ENCODE measurements around the gene CDHR2. TPM values are rescaled to one million over a fixed set of nuclear protein-coding genes. Genes with fewer than 3 reads are reported as not detected.
"Not testable (repeated sequence)": the region's sequence is repeated elsewhere in the genome, so short reads cannot be mapped to it uniquely, and the experiment has no call there.

Gene CDHR2
- total RNA-seq, 1 donor: under 0.01 TPM

DNA sequence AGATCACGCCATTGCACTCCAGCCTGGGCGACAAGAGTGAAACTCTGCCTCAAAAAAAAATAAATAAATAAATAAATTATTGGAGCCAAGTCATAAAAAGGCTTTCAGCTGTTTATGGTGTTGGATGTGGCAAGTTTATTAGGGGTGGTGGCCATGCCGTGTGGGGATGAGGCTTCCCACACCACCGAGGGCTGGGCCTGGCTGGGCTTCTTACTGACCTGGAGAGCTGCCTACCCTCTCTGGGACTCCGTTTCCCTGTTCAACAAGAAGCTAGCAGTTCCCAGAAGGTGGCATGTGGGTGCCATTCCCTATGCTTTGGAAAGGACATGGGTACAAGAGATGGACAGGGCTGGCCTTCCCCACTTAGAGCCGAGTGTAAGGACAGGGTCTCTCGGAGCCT is 38.3 kb downstream of the CDHR2 start:
- no peaks in the 10 kb centered on the region for H3K27me3 ChIP-seq (ENCODE audit: insufficient read depth, low read length)
- H3K4me3 ChIP-seq (ENCODE audit: insufficient read depth, low read length): no peak overlapping the region
- H3K79me2 ChIP-seq (ENCODE audit: insufficient read depth, low read length): no peaks in the 10 kb centered on the region

DNA sequence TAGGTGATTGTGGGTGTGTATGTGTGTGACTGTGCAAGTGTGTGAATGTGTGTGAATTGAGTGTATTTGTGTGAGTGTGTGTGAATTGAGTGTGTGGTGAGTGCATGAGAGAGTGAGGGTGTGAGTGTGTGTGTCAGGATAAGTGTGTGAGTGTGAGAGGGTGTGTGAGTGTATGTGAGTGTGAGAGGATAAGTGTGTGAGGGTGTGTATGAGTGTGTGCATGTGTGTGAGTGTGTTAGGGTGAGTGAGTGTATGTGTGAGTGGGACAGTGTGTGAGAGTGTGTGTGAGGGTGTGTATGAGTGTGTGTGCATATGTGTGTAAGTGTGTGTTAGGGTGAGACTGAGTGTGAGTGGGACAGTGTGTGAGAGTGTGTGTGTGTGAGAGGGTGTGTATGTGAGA is 39.2 kb downstream of the CDHR2 start:
- H2AFZ ChIP-seq (ENCODE audit: low read length): no peak overlapping the region
- no peaks in the 10 kb centered on the region for H3K4me1 ChIP-seq (ENCODE audit: insufficient read depth, low read length)
- no peaks in the 10 kb centered on the region for H3K79me2 ChIP-seq (ENCODE audit: insufficient read depth, low read length)
- no peaks in the 10 kb centered on the region for H3K27me3 ChIP-seq (ENCODE audit: insufficient read depth, low read length)
- H3K4me2 ChIP-seq (ENCODE audit: insufficient read depth, low read length): no peak overlapping the region
- no peaks in the 10 kb centered on the region for H3K9me3 ChIP-seq (ENCODE audit: low read depth, low read length)
- no peaks in the 10 kb centered on the region for H4K20me1 ChIP-seq (ENCODE audit: insufficient read depth, low read length)
- TF ChIP-seq, protein P1, sequence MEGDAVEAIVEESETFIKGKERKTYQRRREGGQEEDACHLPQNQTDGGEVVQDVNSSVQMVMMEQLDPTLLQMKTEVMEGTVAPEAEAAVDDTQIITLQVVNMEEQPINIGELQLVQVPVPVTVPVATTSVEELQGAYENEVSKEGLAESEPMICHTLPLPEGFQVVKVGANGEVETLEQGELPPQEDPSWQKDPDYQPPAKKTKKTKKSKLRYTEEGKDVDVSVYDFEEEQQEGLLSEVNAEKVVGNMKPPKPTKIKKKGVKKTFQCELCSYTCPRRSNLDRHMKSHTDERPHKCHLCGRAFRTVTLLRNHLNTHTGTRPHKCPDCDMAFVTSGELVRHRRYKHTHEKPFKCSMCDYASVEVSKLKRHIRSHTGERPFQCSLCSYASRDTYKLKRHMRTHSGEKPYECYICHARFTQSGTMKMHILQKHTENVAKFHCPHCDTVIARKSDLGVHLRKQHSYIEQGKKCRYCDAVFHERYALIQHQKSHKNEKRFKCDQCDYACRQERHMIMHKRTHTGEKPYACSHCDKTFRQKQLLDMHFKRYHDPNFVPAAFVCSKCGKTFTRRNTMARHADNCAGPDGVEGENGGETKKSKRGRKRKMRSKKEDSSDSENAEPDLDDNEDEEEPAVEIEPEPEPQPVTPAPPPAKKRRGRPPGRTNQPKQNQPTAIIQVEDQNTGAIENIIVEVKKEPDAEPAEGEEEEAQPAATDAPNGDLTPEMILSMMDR (IDR thresholded peaks at IDR 0.05; ENCODE audit: extremely low read depth, low read depth, low read length): no peak
- no peaks in the 10 kb centered on the region for H3K36me3 ChIP-seq (ENCODE audit: insufficient read depth, low read length)
- no peak for DNase-seq (ENCODE audit: insufficient read length, low spot score, missing footprints)
- H3K4me3 ChIP-seq (ENCODE audit: insufficient read depth, low read length): no peak overlapping the region
- H3K27ac ChIP-seq (ENCODE audit: low read depth, low read length): no peak overlapping the region

More for the DNA sequence above, 38.3 kb downstream of the CDHR2 start:
- no peak for DNase-seq (ENCODE audit: insufficient read length, low spot score, missing footprints)
- no peaks in the 10 kb centered on the region for H3K4me1 ChIP-seq (ENCODE audit: insufficient read depth, low read length)
- TF ChIP-seq, protein P1 (IDR thresholded peaks at IDR 0.05; ENCODE audit: extremely low read depth, low read depth, low read length): no peak
- H3K27ac ChIP-seq (ENCODE audit: low read depth, low read length): no peak overlapping the region
- H4K20me1 ChIP-seq (ENCODE audit: insufficient read depth, low read length): no peaks in the 10 kb centered on the region
- no peaks in the 10 kb centered on the region for H3K9me3 ChIP-seq (ENCODE audit: low read depth, low read length)
- H3K36me3 ChIP-seq (ENCODE audit: insufficient read depth, low read length): no peaks in the 10 kb centered on the region
- no peak overlapping the region for H3K4me2 ChIP-seq (ENCODE audit: insufficient read depth, low read length)
- no peak overlapping the region for H2AFZ ChIP-seq (ENCODE audit: low read length)

- H3K27me3 ChIP-seq (ENCODE audit: insufficient read depth, low read length): no peaks in the 10 kb centered on the region
- no peak for DNase-seq (ENCODE audit: insufficient read length, low spot score, missing footprints)
- H3K36me3 ChIP-seq (ENCODE audit: insufficient read depth, low read length): no peaks in the 10 kb centered on the region
Measured at GRCh38 chr5:176589039-176589769, 40.1 kb downstream of the CDHR2 start.

DNA sequence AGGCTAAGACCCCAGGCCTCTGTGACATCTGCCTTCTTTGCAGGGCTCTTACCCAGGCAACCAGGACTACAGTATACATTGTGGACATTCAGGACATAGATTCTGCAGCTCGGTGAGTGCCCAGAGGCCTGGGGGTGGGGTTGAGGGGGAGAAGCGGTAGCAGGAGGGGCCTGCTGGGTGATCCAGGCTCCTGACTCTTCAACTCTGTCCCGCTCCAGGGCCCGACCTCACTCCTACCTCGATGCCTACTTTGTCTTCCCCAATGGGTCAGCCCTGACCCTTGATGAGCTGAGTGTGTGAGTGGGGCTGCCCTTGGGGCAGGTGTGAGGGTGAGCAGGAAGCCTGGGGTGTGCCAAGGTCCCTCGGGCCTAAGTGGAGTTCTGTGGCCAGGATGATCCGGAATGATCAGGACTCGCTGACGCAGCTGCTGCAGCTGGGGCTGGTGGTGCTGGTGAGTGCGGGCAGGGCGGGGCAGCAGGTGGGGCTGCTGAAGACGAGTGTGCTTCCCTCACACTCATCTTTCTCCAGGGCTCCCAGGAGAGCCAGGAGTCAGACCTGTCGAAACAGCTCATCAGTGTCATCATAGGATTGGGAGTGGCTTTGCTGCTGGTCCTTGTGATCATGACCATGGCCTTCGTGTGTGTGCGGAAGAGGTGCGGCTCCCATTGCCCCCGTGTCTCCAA is 41.0 kb downstream of the CDHR2 start:
- no peak for DNase-seq (ENCODE audit: insufficient read length, low spot score, missing footprints)
- Histone ChIP-seq H3K36me3 (ENCODE audit: insufficient read depth, low read length) (no peaks in the 10 kb centered on the region), H4K20me1 (ENCODE audit: insufficient read depth, low read length) (no peaks in the 10 kb centered on the region), H2AFZ (ENCODE audit: low read length) (no peak overlapping the region), H3K4me2 (ENCODE audit: insufficient read depth, low read length) (no peak overlapping the region), H3K27ac (ENCODE audit: low read depth, low read length) (no peak overlapping the region), H3K79me2 (ENCODE audit: insufficient read depth, low read length) (no peaks in the 10 kb centered on the region), H3K9me3 (ENCODE audit: low read depth, low read length) (no peaks in the 10 kb centered on the region), H3K4me3 (ENCODE audit: insufficient read depth, low read length) (no peak overlapping the region), H3K4me1 (ENCODE audit: insufficient read depth, low read length) (no peaks in the 10 kb centered on the region), H3K27me3 (ENCODE audit: insufficient read depth, low read length) (no peaks in the 10 kb centered on the region)
- TF ChIP-seq, protein P1 (IDR thresholded peaks at IDR 0.05; ENCODE audit: extremely low read depth, low read depth, low read length): no peak

More at GRCh38 chr5:176589039-176589769, 40.1 kb downstream of the CDHR2 start:
- Histone ChIP-seq H3K27ac (ENCODE audit: low read depth, low read length) (no peak overlapping the region), H3K9me3 (ENCODE audit: low read depth, low read length) (no peaks in the 10 kb centered on the region), H3K4me2 (ENCODE audit: insufficient read depth, low read length) (no peak overlapping the region), H3K4me3 (ENCODE audit: insufficient read depth, low read length) (no peak overlapping the region), H3K79me2 (ENCODE audit: insufficient read depth, low read length) (no peaks in the 10 kb centered on the region), H2AFZ (ENCODE audit: low read length) (no peak overlapping the region), H4K20me1 (ENCODE audit: insufficient read depth, low read length) (no peaks in the 10 kb centered on the region), H3K4me1 (ENCODE audit: insufficient read depth, low read length) (no peaks in the 10 kb centered on the region)
- TF ChIP-seq, protein P1 (IDR thresholded peaks at IDR 0.05; ENCODE audit: extremely low read depth, low read depth, low read length): no peak

DNA sequence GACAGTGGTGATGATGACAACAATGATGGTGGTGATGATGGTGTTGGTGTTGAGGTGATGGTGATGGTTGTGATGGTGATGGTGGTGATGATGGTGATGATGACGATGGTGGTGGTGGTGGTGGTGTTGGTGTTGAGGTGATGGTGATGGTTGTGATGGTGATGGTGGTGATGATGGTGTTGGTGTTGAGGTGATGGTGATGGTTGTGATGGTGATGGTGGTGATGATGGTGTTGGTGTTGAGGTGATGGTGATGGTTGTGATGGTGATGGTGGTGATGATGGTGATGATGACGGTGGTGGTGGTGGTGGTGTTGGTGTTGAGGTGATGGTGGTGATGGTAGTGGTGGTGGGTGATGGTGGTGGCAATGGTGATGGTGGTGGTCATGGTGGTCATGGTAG is 42.5 kb downstream of the CDHR2 start:
- not testable (repeated sequence) for H3K27me3 ChIP-seq (ENCODE audit: insufficient read depth, low read length); H2AFZ ChIP-seq (ENCODE audit: low read length); H3K9me3 ChIP-seq (ENCODE audit: low read depth, low read length); H3K4me1 ChIP-seq (ENCODE audit: insufficient read depth, low read length); H3K27ac ChIP-seq (ENCODE audit: low read depth, low read length); DNase-seq (ENCODE audit: insufficient read length, low spot score, missing footprints); H3K79me2 ChIP-seq (ENCODE audit: insufficient read depth, low read length); H3K4me3 ChIP-seq (ENCODE audit: insufficient read depth, low read length); H3K4me2 ChIP-seq (ENCODE audit: insufficient read depth, low read length); H4K20me1 ChIP-seq (ENCODE audit: insufficient read depth, low read length); H3K36me3 ChIP-seq (ENCODE audit: insufficient read depth, low read length)

Data from osteoblast (primary cell).